ENCODE data around the gene ZNF664. TPM values are rescaled to one million over a fixed set of nuclear protein-coding genes. Genes with fewer than 3 reads are reported as not detected.

The ZNF664 gene
- total and polyA plus RNA-seq, 2 of the 13 experiments (the other 11 are each of a cell fraction or from before 2014, with no cell fraction given) = 43.9 to 56.5 TPM

GRCh38 chr12:124006846-124007713 lies 34.1 kb downstream of the ZNF664 start:
- Histone ChIP-seq H2AFZ (ENCODE audit: low read length) (no peak overlapping the region), H3K36me3 (replicated peaks in 1 of 2; ENCODE audit: control insufficient read depth in 1 of 2, insufficient read depth in 2 of 2, low read length in 2 of 2) (peaks cover 6 to 80% of the 10 kb centered on the region in 2 experiments), H3K4me1 (ENCODE audit: insufficient read depth, low read length) (0 out of 2 replicates have a peak, but pooled peaks cover 7% of the 10 kb centered on the region), H3K9ac (ENCODE audit: insufficient read depth, low read depth, low read length) (no peak overlapping the region), H3K9me3 (ENCODE audit: low read length) (no peaks in the 10 kb centered on the region), H3K27ac (ENCODE audit: extremely low read length, insufficient read depth, low read length) (no peak overlapping the region), H3K4me3 (replicated peaks in 1 of 3; ENCODE audit: insufficient read depth in 1 of 3, low read depth in 2 of 3, low read length in 3 of 3) (no peak overlapping the region), H3K4me2 (ENCODE audit: low read depth, low read length) (no peak overlapping the region), H3K27me3 (ENCODE audit: control insufficient read depth in 1 of 2, insufficient read depth in 2 of 2, low read length in 2 of 2) (no peaks in the 10 kb centered on the region), H4K20me1 (ENCODE audit: insufficient read depth, low read length) (peaks cover 10% of the 10 kb centered on the region), H3K79me2 (ENCODE audit: insufficient read depth, low read length) (peaks cover 7% of the 10 kb centered on the region)
- DNase-seq (ENCODE audit: low spot score) (no peak), ATAC-seq (no peak), FAIRE-seq (no peak)
- intact Hi-C loops (cut with micrococcal nuclease; ENCODE audit: unreplicated experiment) (no loop called here), in situ Hi-C loops (cut with HindIII; ENCODE audit: extremely low pct_ligation_motif_present, low pct_unique_long_range_greater_than_20kb) (no loop called here)
- BruUV-seq (replicated peaks) = no TSS peak
- 94% methylated on average over 14 of the region's 14 CpGs for WGBS (ENCODE audit: low lambda C conversion rate)
- CTCF ChIA-PET (ENCODE audit: low intra/inter-chr PET ratio, low total read pairs) = no interaction called here
- POLR2A ChIA-PET = no interaction called here
- TF ChIP-seq ETS1 (CRISPR knock-in tag; IDR thresholded peaks at IDR 0.05) = no peak
- TF ChIP-seq ZNF317 (CRISPR knock-in tag; IDR thresholded peaks at IDR 0.05) = no peak
- TF ChIP-seq CSRNP1 (CRISPR knock-in tag; IDR thresholded peaks at IDR 0.05) = no peak
- TF ChIP-seq NFYC (CRISPR knock-in tag; IDR thresholded peaks at IDR 0.05) = no peak
- no peak for TF ChIP-seq IRF1 (CRISPR knock-in tag; IDR thresholded peaks at IDR 0.05; ENCODE audit: low read depth)
- TF ChIP-seq ZNF496 (CRISPR knock-in tag; IDR thresholded peaks at IDR 0.05; ENCODE audit: insufficient replicate concordance) = no peak
- TF ChIP-seq SIN3B (IDR thresholded peaks at IDR 0.05; ENCODE audit: low read length) = no peak
- no peak for TF ChIP-seq SMARCE1 (IDR thresholded peaks at IDR 0.05; ENCODE audit: borderline replicate concordance)
- TF ChIP-seq ZNF12 (CRISPR knock-in tag; IDR thresholded peaks at IDR 0.05) = no peak
- TF ChIP-seq CREB3 (CRISPR knock-in tag; IDR thresholded peaks at IDR 0.05) = no peak
- no peak for TF ChIP-seq ZBTB10 (CRISPR knock-in tag; IDR thresholded peaks at IDR 0.05; ENCODE audit: borderline replicate concordance)
- no peak for TF ChIP-seq HOXA7 (CRISPR knock-in tag; IDR thresholded peaks at IDR 0.05)
- no peak for TF ChIP-seq ZMAT5 (CRISPR knock-in tag; IDR thresholded peaks at IDR 0.05; ENCODE audit: borderline replicate concordance, low read depth)
- no peak for TF ChIP-seq SMAD1 (CRISPR knock-in tag; IDR thresholded peaks at IDR 0.05; ENCODE audit: borderline replicate concordance, low read depth)
- TF ChIP-seq ZFP1 (CRISPR knock-in tag; IDR thresholded peaks at IDR 0.05) = no peak
- no peak for TF ChIP-seq ERF (CRISPR knock-in tag; IDR thresholded peaks at IDR 0.05)
- no peak for TF ChIP-seq SMYD3 (CRISPR knock-in tag; IDR thresholded peaks at IDR 0.05)
